ENCODE data around the gene SUPT20HL2. TPM values are rescaled to one million over a fixed set of nuclear protein-coding genes. Genes with fewer than 3 reads are reported as not detected.

SUPT20HL2 gene
- total and polyA plus RNA-seq, 2 donors (not counting 1 experiment from before 2014, with no cell fraction given): not detected

DNA sequence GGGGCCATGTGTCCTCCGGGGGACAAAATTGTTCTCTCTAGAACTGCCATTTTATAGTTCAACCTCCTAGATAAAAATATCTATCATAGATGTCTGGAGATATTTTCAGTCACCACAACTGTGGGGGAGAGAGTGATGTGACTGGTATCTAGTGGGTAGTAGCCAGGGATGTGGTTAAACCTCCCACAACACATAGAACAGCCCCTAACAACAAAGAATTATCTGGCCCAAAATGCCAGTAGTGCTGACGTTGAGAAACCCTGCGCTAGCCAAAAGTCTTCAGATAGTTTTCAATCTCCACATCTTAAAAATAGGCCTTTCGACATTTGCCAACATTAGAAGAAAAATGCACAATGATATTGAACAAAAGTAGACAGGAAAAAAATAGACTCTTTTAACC is 19.0 kb upstream of the SUPT20HL2 start:
- no peak for DNase-seq
- intact Hi-C loops (cut with micrococcal nuclease): no loop called here
- peaks cover 0 to 4% (median 0%) of the 10 kb centered on the region in 4 experiments for H3K27me3 ChIP-seq (replicated peaks in 1 of 4; ENCODE audit: control extremely low read depth in 1 of 4, control insufficient read depth in 3 of 4, insufficient read depth in 4 of 4, low read length in 3 of 4)
- H3K36me3 ChIP-seq (replicated peaks in 1 of 2; ENCODE audit: control extremely low read depth in 1 of 2, control insufficient read depth in 1 of 2, extremely low read depth in 1 of 2, insufficient read depth in 2 of 2, low read length in 1 of 2): no peaks in the 10 kb centered on the region
- no peaks in the 10 kb centered on the region for H3K79me2 ChIP-seq (ENCODE audit: control insufficient read depth, insufficient read depth, low read length)
- H3K4me3 ChIP-seq (ENCODE audit: control extremely low read depth in 1 of 5, extremely low read depth in 1 of 5, insufficient read depth in 1 of 5, low read depth in 2 of 5, low read length in 4 of 5): no peak overlapping the region
- ChIA-PET POLR2A (no interaction called here), CTCF (no interaction called here)
- no peak overlapping the region for H2AFZ ChIP-seq (ENCODE audit: insufficient read depth, low read depth, low read length, poor library complexity, severe bottlenecking)
- no peak for ATAC-seq (ENCODE audit: low read depth)
- Mint-ChIP-seq H3K4me3 (no peak overlapping the region), H3K9me3 (ENCODE audit: insufficient read depth) (no peaks in the 10 kb centered on the region), H3K27ac (no peak overlapping the region), H3K4me1 (no peaks in the 10 kb centered on the region), H3K27me3 (peaks cover 8% of the 10 kb centered on the region)
- no peak overlapping the region for H3K9ac ChIP-seq (ENCODE audit: low read length)
- H3K4me2 ChIP-seq (replicated peaks; ENCODE audit: low read depth, low read length, poor library complexity, severe bottlenecking): no peak overlapping the region
- H3K9me3 ChIP-seq (ENCODE audit: control extremely low read depth in 1 of 3, control insufficient read depth in 2 of 3, insufficient read depth in 1 of 3, low read length in 2 of 3): peaks cover 0 to 3% (median 0%) of the 10 kb centered on the region in 3 donors
- H3K27ac ChIP-seq (ENCODE audit: low read length in 2 of 2): no peak overlapping the region
- no peaks in the 10 kb centered on the region for H4K20me1 ChIP-seq (ENCODE audit: control insufficient read depth, insufficient read depth, low read length, poor library complexity, severe bottlenecking)
- WGBS (ENCODE audit: insufficient coverage): no CpG with 5 or more reads among the region's 4 CpGs
- no peaks in the 10 kb centered on the region for H3K4me1 ChIP-seq (ENCODE audit: control insufficient read depth in 2 of 2, insufficient read depth in 2 of 2, low read length in 2 of 2)
- TF ChIP-seq EZH2 (IDR thresholded peaks at IDR 0.05; ENCODE audit: borderline replicate concordance, insufficient read depth, low read depth, low read length, poor library complexity, severe bottlenecking): no peak
- TF ChIP-seq, protein P1, sequence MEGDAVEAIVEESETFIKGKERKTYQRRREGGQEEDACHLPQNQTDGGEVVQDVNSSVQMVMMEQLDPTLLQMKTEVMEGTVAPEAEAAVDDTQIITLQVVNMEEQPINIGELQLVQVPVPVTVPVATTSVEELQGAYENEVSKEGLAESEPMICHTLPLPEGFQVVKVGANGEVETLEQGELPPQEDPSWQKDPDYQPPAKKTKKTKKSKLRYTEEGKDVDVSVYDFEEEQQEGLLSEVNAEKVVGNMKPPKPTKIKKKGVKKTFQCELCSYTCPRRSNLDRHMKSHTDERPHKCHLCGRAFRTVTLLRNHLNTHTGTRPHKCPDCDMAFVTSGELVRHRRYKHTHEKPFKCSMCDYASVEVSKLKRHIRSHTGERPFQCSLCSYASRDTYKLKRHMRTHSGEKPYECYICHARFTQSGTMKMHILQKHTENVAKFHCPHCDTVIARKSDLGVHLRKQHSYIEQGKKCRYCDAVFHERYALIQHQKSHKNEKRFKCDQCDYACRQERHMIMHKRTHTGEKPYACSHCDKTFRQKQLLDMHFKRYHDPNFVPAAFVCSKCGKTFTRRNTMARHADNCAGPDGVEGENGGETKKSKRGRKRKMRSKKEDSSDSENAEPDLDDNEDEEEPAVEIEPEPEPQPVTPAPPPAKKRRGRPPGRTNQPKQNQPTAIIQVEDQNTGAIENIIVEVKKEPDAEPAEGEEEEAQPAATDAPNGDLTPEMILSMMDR (IDR thresholded peaks at IDR 0.05): no peak

DNA sequence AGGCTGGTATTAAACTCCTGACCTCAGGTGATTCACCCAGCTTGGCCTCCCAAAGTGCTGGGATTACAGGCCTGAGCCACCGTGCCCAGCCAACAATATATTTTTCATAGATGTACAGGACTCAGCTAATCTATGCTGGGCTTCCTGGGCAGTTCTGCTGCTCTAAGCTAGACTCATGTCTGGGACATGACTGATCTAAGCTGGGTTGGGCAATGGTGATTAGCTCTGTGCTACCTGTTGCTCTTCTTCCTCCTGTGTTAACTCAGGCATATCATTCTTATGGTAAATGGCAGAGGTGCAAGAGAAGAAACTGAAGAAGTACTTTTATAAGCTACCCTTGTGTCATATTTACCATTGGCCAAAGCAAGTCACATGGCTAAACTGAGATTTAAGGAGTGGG is 11.4 kb upstream of the SUPT20HL2 start:
- WGBS (ENCODE audit: insufficient coverage): no CpG with 5 or more reads among the region's 1 CpG
- POLR2A ChIA-PET: no interaction called here

More for the DNA sequence above, 11.4 kb upstream of the SUPT20HL2 start:
- CTCF ChIA-PET: no interaction called here
- Histone ChIP-seq H3K4me2 (replicated peaks; ENCODE audit: low read depth, low read length, poor library complexity, severe bottlenecking) (no peak overlapping the region), H3K9me3 (ENCODE audit: control extremely low read depth in 1 of 3, control insufficient read depth in 2 of 3, insufficient read depth in 1 of 3, low read length in 2 of 3) (no peaks in the 10 kb centered on the region), H4K20me1 (ENCODE audit: control insufficient read depth, insufficient read depth, low read length, poor library complexity, severe bottlenecking) (no peaks in the 10 kb centered on the region), H3K79me2 (ENCODE audit: control insufficient read depth, insufficient read depth, low read length) (no peaks in the 10 kb centered on the region), H3K9ac (ENCODE audit: low read length) (no peak overlapping the region), H2AFZ (ENCODE audit: insufficient read depth, low read depth, low read length, poor library complexity, severe bottlenecking) (no peak overlapping the region), H3K27ac (ENCODE audit: low read length in 2 of 2) (no peak overlapping the region), H3K4me3 (ENCODE audit: control extremely low read depth in 1 of 5, extremely low read depth in 1 of 5, insufficient read depth in 1 of 5, low read depth in 2 of 5, low read length in 4 of 5) (no peak overlapping the region), H3K27me3 (replicated peaks in 1 of 4; ENCODE audit: control extremely low read depth in 1 of 4, control insufficient read depth in 3 of 4, insufficient read depth in 4 of 4, low read length in 3 of 4) (peaks cover 0 to 3% (median 0%) of the 10 kb centered on the region in 4 experiments), H3K4me1 (ENCODE audit: control insufficient read depth in 2 of 2, insufficient read depth in 2 of 2, low read length in 2 of 2) (no peaks in the 10 kb centered on the region), H3K36me3 (replicated peaks in 1 of 2; ENCODE audit: control extremely low read depth in 1 of 2, control insufficient read depth in 1 of 2, extremely low read depth in 1 of 2, insufficient read depth in 2 of 2, low read length in 1 of 2) (no peaks in the 10 kb centered on the region)
- no peaks in the 10 kb centered on the region for H3K9me3 Mint-ChIP-seq (ENCODE audit: insufficient read depth)
- peaks cover 7% of the 10 kb centered on the region for H3K27me3 Mint-ChIP-seq
- H3K27ac Mint-ChIP-seq: no peak overlapping the region
- no peaks in the 10 kb centered on the region for H3K4me1 Mint-ChIP-seq
- no peak overlapping the region for H3K4me3 Mint-ChIP-seq
- DNase-seq (no peak), ATAC-seq (ENCODE audit: low read depth) (no peak)
- no peak for TF ChIP-seq EZH2 (IDR thresholded peaks at IDR 0.05; ENCODE audit: borderline replicate concordance, insufficient read depth, low read depth, low read length, poor library complexity, severe bottlenecking)
- TF ChIP-seq, protein P1 (IDR thresholded peaks at IDR 0.05): no peak
- intact Hi-C loops (cut with micrococcal nuclease): no loop called here
